Brain microvascular endothelial cell (primary cell): Measurements from ENCODE around the gene PKP4.
"Not testable (repeated sequence)": the region's sequence is repeated elsewhere in the genome, so short reads cannot be mapped to it uniquely, and the experiment has no call there.

Experiments
- DNase-seq: peaks from one replicate; pipeline ENCODE4 v3.0.0-alpha.2; 2020
- H3K27ac ChIP-seq: fragments of 250-450 bp; sonication (Bioruptor Pico); 2 replicates; pipeline ENCODE4 v1.5.1; 2020; ENCODE audit warnings: mild to moderate bottlenecking, moderate library complexity
- H3K27me3 ChIP-seq: fragments of 250-450 bp; sonication (Bioruptor Pico); replicated peaks from 2 replicates; pipeline ENCODE4 v1.5.1; 2020; ENCODE audit warnings: mild to moderate bottlenecking
- H3K36me3 ChIP-seq: fragments of 250-450 bp; sonication (Bioruptor Pico); replicated peaks from 2 replicates; pipeline ENCODE4 v1.5.1; 2020; ENCODE audit warnings: mild to moderate bottlenecking
- H3K4me3 ChIP-seq: 2 replicates; pipeline ENCODE4 v1.5.1; 2011; ENCODE audit warnings: low read depth, mild to moderate bottlenecking, control low read depth, low read length, moderate library complexity
- CTCF ChIP-seq: IDR thresholded peaks from 2 replicates; pipeline ENCODE4 v1.5.1; 2011; ENCODE audit warnings: low read depth, mild to moderate bottlenecking, moderate library complexity, low read length, control low read depth, inconsistent platforms; ENCODE audit errors: missing control alignments
- in situ Hi-C: cut with HindIII; loops from 2 replicates; pipeline ENCODE4 v1.10.0; 2017; ENCODE audit warnings: low sequenced_read_pairs, low pct_ligation_motif_present

Gene PKP4

GRCh38 chr2:158689391-158689790 lies 232.6 kb downstream of the PKP4 start:
- no peak overlapping the region for H3K27ac ChIP-seq
- no peak for DNase-seq
- no peak for TF ChIP-seq CTCF
- in situ Hi-C loops = no loop called here
- no peaks in the 10 kb centered on the region for H3K27me3 ChIP-seq
- H3K4me3 ChIP-seq = no peak overlapping the region
- H3K36me3 ChIP-seq = no peaks in the 10 kb centered on the region

- Histone ChIP-seq H3K27ac (no peak overlapping the region), H3K36me3 (no peaks in the 10 kb centered on the region), H3K27me3 (no peaks in the 10 kb centered on the region), H3K4me3 (no peak overlapping the region)
- no peak for TF ChIP-seq CTCF
- in situ Hi-C loops = no loop called here
- no peak for DNase-seq
These were observed 234.1 kb downstream of the PKP4 start for GRCh38 chr2:158690823-158691222.

- H3K36me3 ChIP-seq = no peaks in the 10 kb centered on the region
- no peaks in the 10 kb centered on the region for H3K27me3 ChIP-seq
- H3K4me3 ChIP-seq = no peak overlapping the region
- no peak for TF ChIP-seq CTCF
- H3K27ac ChIP-seq = no peak overlapping the region
- no peak for DNase-seq
- in situ Hi-C loops = no loop called here
These were observed 234.9 kb downstream of the PKP4 start for GRCh38 chr2:158691619-158692018.

GRCh38 chr2:158692372-158693103 lies 235.8 kb downstream of the PKP4 start:
- no peak for TF ChIP-seq CTCF
- Histone ChIP-seq H3K27me3 (no peaks in the 10 kb centered on the region), H3K36me3 (no peaks in the 10 kb centered on the region), H3K27ac (no peak overlapping the region), H3K4me3 (no peak overlapping the region)
- no peak for DNase-seq
- in situ Hi-C loops = no loop called here

GRCh38 chr2:158693476-158693875 lies 236.7 kb downstream of the PKP4 start:
- H3K4me3 ChIP-seq = no peak overlapping the region
- H3K27me3 ChIP-seq = no peaks in the 10 kb centered on the region
- H3K27ac ChIP-seq = no peak overlapping the region
- in situ Hi-C loops = no loop called here
- TF ChIP-seq CTCF = no peak
- no peaks in the 10 kb centered on the region for H3K36me3 ChIP-seq
- DNase-seq = no peak

GRCh38 chr2:158695305-158695704 lies 238.6 kb downstream of the PKP4 start:
- no peak for TF ChIP-seq CTCF
- in situ Hi-C loops = no loop called here

GRCh38 chr2:158695744-158696143 lies 239.0 kb downstream of the PKP4 start:
- DNase-seq, H3K27ac ChIP-seq, H3K4me3 ChIP-seq, H3K36me3 ChIP-seq, H3K27me3 ChIP-seq, in situ Hi-C loops: not testable (repeated sequence)

More at GRCh38 chr2:158695305-158695704, 238.6 kb downstream of the PKP4 start:
- Histone ChIP-seq H3K36me3 (no peaks in the 10 kb centered on the region), H3K27ac (no peak overlapping the region), H3K4me3 (no peak overlapping the region), H3K27me3 (no peaks in the 10 kb centered on the region)
- no peak for DNase-seq
